H9 (cell line): ENCODE measurements around the gene FNDC1. TPM values are rescaled to one million over a fixed set of nuclear protein-coding genes. Genes with fewer than 3 reads are reported as not detected.

Source experiments
- DNase-seq: peaks from one replicate; pipeline ENCODE4 v3.0.0-alpha.2; 2017
- H2AFZ ChIP-seq: one replicate; pipeline ENCODE4 v1.6.1; 2013; ENCODE audit warnings: mild to moderate bottlenecking, low read length, control low read depth, moderate library complexity
- H2AK5ac ChIP-seq: 2 replicates; pipeline ENCODE4 v1.6.1; 2013; ENCODE audit warnings: low read length, control low read depth, mixed read lengths; ENCODE audit not compliant: insufficient read length
- H2BK120ac ChIP-seq: one replicate; pipeline ENCODE4 v1.6.1; 2013; ENCODE audit warnings: low read depth, mild to moderate bottlenecking, low read length, control low read depth, inconsistent platforms; ENCODE audit not compliant: poor library complexity, severe bottlenecking
- H2BK12ac ChIP-seq: 2 replicates; pipeline ENCODE4 v1.6.1; 2013; ENCODE audit warnings: low read length, control low read depth, mixed read lengths, low read depth; ENCODE audit not compliant: insufficient read length
- H2BK15ac ChIP-seq: 2 replicates; pipeline ENCODE4 v1.6.1; 2013; ENCODE audit warnings: low read depth, low read length, control low read depth
- H2BK20ac ChIP-seq: one replicate; pipeline ENCODE4 v1.6.1; 2013; ENCODE audit warnings: low read depth, mild to moderate bottlenecking, low read length, control low read depth, inconsistent platforms; ENCODE audit not compliant: poor library complexity, severe bottlenecking
- H2BK5ac ChIP-seq: 2 replicates; pipeline ENCODE4 v1.6.1; 2013; ENCODE audit warnings: low read length, control low read depth, mixed read lengths; ENCODE audit not compliant: insufficient read length
- H3K14ac ChIP-seq: 2 replicates; pipeline ENCODE4 v1.6.1; 2013; ENCODE audit warnings: low read length, control low read depth; ENCODE audit not compliant: insufficient read depth
- H3K18ac ChIP-seq: 2 replicates; pipeline ENCODE4 v1.6.1; 2013; ENCODE audit warnings: low read depth, mild to moderate bottlenecking, mixed read lengths, low read length, control low read depth; ENCODE audit not compliant: insufficient read length
- H3K23ac ChIP-seq: 2 replicates; pipeline ENCODE4 v1.6.1; 2013; ENCODE audit warnings: low read length, control low read depth, mixed read lengths, low read depth; ENCODE audit not compliant: insufficient read length
- H3K23me2 ChIP-seq: 2 replicates; pipeline ENCODE4 v1.6.1; 2013; ENCODE audit warnings: low read depth, mild to moderate bottlenecking, mixed read lengths, low read length, control low read depth; ENCODE audit not compliant: insufficient read length, poor library complexity, severe bottlenecking
- H3K27ac ChIP-seq: 2 replicates; pipeline ENCODE4 v1.5.1; 2013; ENCODE audit warnings: low read length, control low read depth, mixed read lengths, low read depth; ENCODE audit not compliant: insufficient read length
- H3K27me3 ChIP-seq: 2 replicates; pipeline ENCODE4 v1.6.1; 2013; ENCODE audit warnings: low read length, control low read depth, inconsistent platforms; ENCODE audit not compliant: insufficient read depth
- H3K4ac ChIP-seq: 2 replicates; pipeline ENCODE4 v1.6.1; 2013; ENCODE audit warnings: low read depth, mild to moderate bottlenecking, control low read depth, inconsistent platforms, low read length, moderate library complexity
- H3K4me1 ChIP-seq: 2 replicates; pipeline ENCODE4 v1.6.1; 2013; ENCODE audit warnings: low read length, control low read depth, inconsistent platforms; ENCODE audit not compliant: insufficient read depth
- H3K4me2 ChIP-seq: 2 replicates; pipeline ENCODE4 v1.6.1; 2013; ENCODE audit warnings: low read length, control low read depth, mixed read lengths; ENCODE audit not compliant: insufficient read length, insufficient read depth
- H3K56ac ChIP-seq: 2 replicates; pipeline ENCODE4 v1.6.1; 2013; ENCODE audit warnings: low read depth, mild to moderate bottlenecking, mixed read lengths, low read length, control low read depth; ENCODE audit not compliant: insufficient read length
- H3K79me1 ChIP-seq: 2 replicates; pipeline ENCODE4 v1.6.1; 2013; ENCODE audit warnings: low read depth, mild to moderate bottlenecking, moderate library complexity, low read length, control low read depth, inconsistent platforms; ENCODE audit not compliant: insufficient read depth, poor library complexity, severe bottlenecking
- H3K79me2 ChIP-seq: 2 replicates; pipeline ENCODE4 v1.6.1; 2013; ENCODE audit warnings: low read length, control low read depth, inconsistent platforms; ENCODE audit not compliant: insufficient read depth
- H3K9ac ChIP-seq: 2 replicates; pipeline ENCODE4 v1.6.1; 2013; ENCODE audit warnings: low read length, control low read depth, mixed read lengths; ENCODE audit not compliant: insufficient read length; ENCODE audit errors: extremely low read depth
- H3K9me3 ChIP-seq: one replicate; pipeline ENCODE4 v1.6.1; 2013; ENCODE audit warnings: low read depth, low read length, inconsistent platforms; ENCODE audit not compliant: control insufficient read depth
- H3T11ph ChIP-seq: one replicate; pipeline ENCODE4 v1.6.1; 2013; ENCODE audit warnings: mild to moderate bottlenecking, low read length, control low read depth, inconsistent platforms
- H4K20me1 ChIP-seq: one replicate; pipeline ENCODE4 v1.6.1; 2013; ENCODE audit not compliant: control insufficient read depth, insufficient read length, insufficient read depth
- H4K5ac ChIP-seq: 2 replicates; pipeline ENCODE4 v1.6.1; 2013; ENCODE audit warnings: low read depth, mild to moderate bottlenecking, mixed read lengths, low read length, control low read depth; ENCODE audit not compliant: insufficient read length
- H4K8ac ChIP-seq: replicated peaks from 2 replicates; pipeline ENCODE4 v1.6.1; 2013; ENCODE audit warnings: low read length, control low read depth, mixed read lengths, low read depth; ENCODE audit not compliant: insufficient read length
- H4K91ac ChIP-seq: 2 replicates; pipeline ENCODE4 v1.6.1; 2013; ENCODE audit warnings: low read depth, mild to moderate bottlenecking, moderate library complexity, mixed read lengths, low read length, control low read depth; ENCODE audit not compliant: insufficient read length
- H3K27ac Mint-ChIP-seq, 3 experiments: 2 replicates in 2 of 3; 3 replicates in 1 of 3; pipeline ENCODE4 v1.8.0; 2020 to 2021; ENCODE audit warnings: mixed read lengths in 3 of 3, mild to moderate bottlenecking in 1 of 3, moderate library complexity in 1 of 3
- H3K27me3 Mint-ChIP-seq: 2 replicates; pipeline ENCODE4 v1.8.0; 2021; ENCODE audit warnings: low read depth, mild to moderate bottlenecking, moderate library complexity, mixed read lengths
- H3K36me3 Mint-ChIP-seq, 3 experiments: 2 replicates in 2 of 3; 3 replicates in 1 of 3; pipeline ENCODE4 v1.8.0; 2020 to 2021; ENCODE audit warnings: low read depth in 3 of 3, mixed read lengths in 3 of 3; ENCODE audit not compliant: insufficient read depth in 1 of 3
- H3K4me1 Mint-ChIP-seq, 2 experiments: 2 replicates each; pipeline ENCODE4 v1.8.0; 2020; ENCODE audit warnings: mixed read lengths in 2 of 2
- H3K4me3 Mint-ChIP-seq, 2 experiments: 2 replicates in 1 of 2; 3 replicates in 1 of 2; pipeline ENCODE4 v1.8.0; 2020 to 2021; ENCODE audit warnings: mild to moderate bottlenecking in 2 of 2, mixed read lengths in 2 of 2, moderate library complexity in 1 of 2
- H3K9me3 Mint-ChIP-seq, 2 experiments: 2 replicates in 1 of 2; 3 replicates in 1 of 2; pipeline ENCODE4 v1.8.0; 2020; ENCODE audit warnings: mild to moderate bottlenecking in 2 of 2, mixed read lengths in 2 of 2, moderate library complexity in 1 of 2
- CTCF ChIP-seq: fragments of 200-600 bp; sonication (generic); conservative IDR thresholded peaks from 3 replicates; pipeline ENCODE4 v1.8.0; 2021; ENCODE audit warnings: antibody characterized with exemption, mild to moderate bottlenecking
- WGBS: extraction: QIAGEN DNeasy Blood & Tissue Kit; methylation state at CpG from one replicate; pipeline ENCODE4 v1.1.7; 2013; ENCODE audit warnings: missing lambda C conversion rate, low lambda C conversion rate, mixed read lengths; ENCODE audit not compliant: insufficient read length; ENCODE audit errors: extremely low coverage; 5-methylcytosine and 5-hydroxymethylcytosine counted together
- total RNA-seq: library from RNA; stranded (reverse); gene quantifications from 2 replicates; pipeline ENCODE4 v1.2.1, GENCODE V29; 2021

The FNDC1 gene
- total RNA-seq, 1 experiment from 2014 or later, result 0.24 TPM

- H3K18ac ChIP-seq, result no peak overlapping the region
- H3K56ac ChIP-seq, result no peak overlapping the region
- no peak for DNase-seq
- H4K91ac ChIP-seq, result no peak overlapping the region
- H3K79me1 ChIP-seq, result no peaks in the 10 kb centered on the region
- no peak overlapping the region for H3K14ac ChIP-seq
- no peak overlapping the region for H3K23ac ChIP-seq
- no peak overlapping the region for H2BK12ac ChIP-seq
- H3K4me3 Mint-ChIP-seq, result no peak overlapping the region
- no peak overlapping the region for H3K27ac ChIP-seq
- no peaks in the 10 kb centered on the region for H3K36me3 Mint-ChIP-seq
- no peaks in the 10 kb centered on the region for H3K4me1 ChIP-seq
- no CpG with 5 or more reads among the region's 1 CpG for WGBS
- no peak overlapping the region for H2BK20ac ChIP-seq
- H2BK5ac ChIP-seq, result no peak overlapping the region
- no peaks in the 10 kb centered on the region for H3K27me3 ChIP-seq
- no peak overlapping the region for H4K8ac ChIP-seq
- H2AFZ ChIP-seq, result no peak overlapping the region
- peaks cover 0 to 44% of the 10 kb centered on the region in 2 experiments; a peak in 2 of 5 replicates for H3K9me3 Mint-ChIP-seq
- no peaks in the 10 kb centered on the region for H3K4me1 Mint-ChIP-seq
- no peaks in the 10 kb centered on the region for H3K79me2 ChIP-seq
- no peak overlapping the region for H3K4ac ChIP-seq
- H4K5ac ChIP-seq, result no peak overlapping the region
- H2BK15ac ChIP-seq, result no peak overlapping the region
- no peak overlapping the region for H3K27ac Mint-ChIP-seq
- H3K9ac ChIP-seq, result no peak overlapping the region
- no peaks in the 10 kb centered on the region for H3K9me3 ChIP-seq
- no peak overlapping the region for H3K4me2 ChIP-seq
- TF ChIP-seq CTCF, result no peak
- no peaks in the 10 kb centered on the region; the same call in 1 of the 2 replicates for H3K27me3 Mint-ChIP-seq
- no peaks in the 10 kb centered on the region for H3K23me2 ChIP-seq
- H2BK120ac ChIP-seq, result no peak overlapping the region
- H3T11ph ChIP-seq, result no peak overlapping the region
- H4K20me1 ChIP-seq, result no peaks in the 10 kb centered on the region
- H2AK5ac ChIP-seq, result no peak overlapping the region
Measured at GRCh38 chr6:159312206-159312605, 143.0 kb downstream of the FNDC1 start.
